Endothelial cell of umbilical vein (primary cell): ENCODE data around the gene NSDHL. TPM values are rescaled to one million over a fixed set of nuclear protein-coding genes. Genes with fewer than 3 reads are reported as not detected.

Experiments
- BruUV-seq: library from RNA; stranded (reverse); fragments of 400-500 nt; replicated peaks from 2 replicates; lab custom pipeline; 2021; lab: Mats Ljungman, UMichigan
- CTCF ChIA-PET: fragments of 300-600, 350-600 bp; sonication (Branson Sonifier 250); formaldehyde crosslinking; loops from one replicate; lab custom pipeline; 2021; ENCODE audit warnings: antibody characterized with exemption, inconsistent platforms; lab: Charles Lee
- POLR2A ChIA-PET: fragments of 300-600, 350-600 bp; sonication (Branson Sonifier 250); formaldehyde crosslinking; loops from one replicate; lab custom pipeline; 2021; ENCODE audit warnings: antibody characterized with exemption, inconsistent platforms; lab: Charles Lee
- DNase-seq: peaks from one replicate; pipeline ENCODE4 v3.0.0-alpha.2; 2011; ENCODE audit warnings: low read depth, low spot score
- FAIRE-seq: peaks from 2 replicates; lab custom pipeline; 2011; peaks lifted over from hg19 to GRCh38; lab: Jason Lieb, UNC
- H2AFZ ChIP-seq: 2 replicates; pipeline ENCODE4 v1.6.0; 2012; ENCODE audit warnings: low read depth, low read length, control low read depth, inconsistent platforms
- H3K27ac ChIP-seq: 2 replicates; pipeline ENCODE4 v1.5.1; 2011; ENCODE audit warnings: low read depth, mild to moderate bottlenecking, control low read depth, low read length, moderate library complexity; ENCODE audit not compliant: insufficient read depth
- H3K27me3 ChIP-seq, 2 experiments: 2 replicates each; pipeline versions ENCODE4 v1.6.0 to v1.6.1; 2011; ENCODE audit warnings: low read length in 2 of 2, mixed read lengths in 1 of 2; ENCODE audit not compliant: control insufficient read depth in 2 of 2, insufficient read depth in 2 of 2
- H3K36me3 ChIP-seq, 2 experiments: 2 replicates in 1 of 2; 3 replicates in 1 of 2; pipeline ENCODE4 v1.5.1; 2011; ENCODE audit warnings: low read length in 2 of 2, mild to moderate bottlenecking in 1 of 2, moderate library complexity in 1 of 2; ENCODE audit not compliant: control insufficient read depth in 2 of 2, insufficient read depth in 2 of 2; ENCODE audit errors: extremely low read depth in 1 of 2
- H3K4me1 ChIP-seq: 3 replicates; pipeline ENCODE4 v1.5.1; 2011; ENCODE audit warnings: mild to moderate bottlenecking, low read length; ENCODE audit not compliant: control insufficient read depth, insufficient read depth; ENCODE audit errors: extremely low read depth
- H3K4me2 ChIP-seq: 2 replicates; pipeline ENCODE4 v1.6.1; 2011; ENCODE audit warnings: low read length, control low read depth, mixed read lengths; ENCODE audit not compliant: insufficient read depth
- H3K4me3 ChIP-seq, 3 experiments: fragments of 200-600 bp in 1 of 3; sonication (generic), shearing (Covaris generic) in 1 of 3; replicated peaks in 1 of 3; 2 replicates each; pipeline ENCODE4 v1.5.1; 2011 to 2016; ENCODE audit warnings: control low read depth in 3 of 3, low read length in 3 of 3, mild to moderate bottlenecking in 2 of 3, inconsistent platforms in 1 of 3, low read depth in 1 of 3, moderate library complexity in 1 of 3; ENCODE audit not compliant: insufficient read depth in 1 of 3
- H3K79me2 ChIP-seq: 2 replicates; pipeline ENCODE4 v1.6.0; 2012; ENCODE audit warnings: low read length, inconsistent platforms; ENCODE audit not compliant: control insufficient read depth, insufficient read depth
- H3K9ac ChIP-seq: replicated peaks from 2 replicates; pipeline ENCODE3; 2011; ENCODE audit warnings: low read length, control low read depth; ENCODE audit not compliant: insufficient read depth; ENCODE audit errors: extremely low read depth
- H3K9me1 ChIP-seq: replicated peaks from 3 replicates; pipeline ENCODE4 v1.6.0; 2011; ENCODE audit warnings: mild to moderate bottlenecking, low read length; ENCODE audit not compliant: control insufficient read depth, insufficient read depth; ENCODE audit errors: extremely low read depth
- H3K9me3 ChIP-seq: replicated peaks from 2 replicates; pipeline ENCODE4 v1.5.1; 2012; ENCODE audit warnings: low read length, inconsistent platforms; ENCODE audit not compliant: control insufficient read depth, insufficient read depth
- H4K20me1 ChIP-seq: replicated peaks from 2 replicates; pipeline ENCODE3; 2011; ENCODE audit warnings: mild to moderate bottlenecking, low read length; ENCODE audit not compliant: control insufficient read depth, insufficient read depth; ENCODE audit errors: extremely low read depth
- EZH2 ChIP-seq: IDR thresholded peaks from 2 replicates; pipeline ENCODE4 v1.6.1; 2012; ENCODE audit warnings: borderline replicate concordance, low read depth, mild to moderate bottlenecking, moderate library complexity, low read length, inconsistent platforms; ENCODE audit not compliant: severe bottlenecking
- FOS ChIP-seq: IDR thresholded peaks from 2 replicates; pipeline ENCODE4 v1.6.1; 2011; ENCODE audit warnings: mild to moderate bottlenecking, low read length, moderate library complexity, borderline replicate concordance; ENCODE audit not compliant: insufficient read depth
- GATA2 ChIP-seq: IDR thresholded peaks from 2 replicates; pipeline ENCODE4 v1.7.0; 2011; ENCODE audit warnings: low read depth, mild to moderate bottlenecking, moderate library complexity, mixed read lengths, low read length; ENCODE audit not compliant: insufficient read length, insufficient read depth
- JUN ChIP-seq: IDR thresholded peaks from 2 replicates; pipeline ENCODE4 v1.6.1; 2011; ENCODE audit warnings: borderline replicate concordance, low read depth; ENCODE audit not compliant: insufficient read length, insufficient read depth
- MYC ChIP-seq: IDR thresholded peaks from one replicate; pipeline ENCODE4 v1.6.1; 2011; ENCODE audit warnings: mild to moderate bottlenecking, low read depth, low read length
- POLR2A ChIP-seq: IDR thresholded peaks from 2 replicates; pipeline ENCODE4 v1.6.1; 2012; ENCODE audit warnings: low read depth, mild to moderate bottlenecking, control low read depth, low read length
- POLR2AphosphoS5 ChIP-seq: IDR thresholded peaks from 2 replicates; pipeline ENCODE4 v1.6.1; 2012; ENCODE audit warnings: low read depth, mild to moderate bottlenecking, control low read depth, low read length, moderate library complexity; ENCODE audit not compliant: insufficient read depth
- dilution Hi-C: fragments of 300-500 bp; cut with MboI; formaldehyde crosslinking; loops from one replicate; pipeline ENCODE4 v1.15.0; 2019; ENCODE audit warnings: low sequenced_read_pairs; ENCODE audit not compliant: extremely low pct_ligation_motif_present
- intact Hi-C: fragments of 100-400 bp; cut with micrococcal nuclease; formaldehyde crosslinking; loops from one replicate; pipeline ENCODE4 v1.10.0; 2022
- polyA plus RNA-seq, 4 experiments: library from polyadenylated mRNA; depleted of rRNA in 3 of 4; stranded (reverse) in 3 of 4; unstranded in 1 of 4; fragments of >200 nt; gene quantifications; 2 replicates each; pipeline versions ENCODE4 v1.2.1 to v1.2.3, GENCODE V29; 2011 to 2012; ENCODE audit warnings: missing spikeins in 1 of 4
- total RNA-seq: library from RNA; stranded (reverse); gene quantifications from 2 replicates; pipeline ENCODE4 v1.2.3, GENCODE V29; 2021
- TF ChIP-seq, protein P1 (sequence below): IDR thresholded peaks from 2 replicates; pipeline ENCODE4 v1.6.1; 2011; ENCODE audit not compliant: insufficient read depth, insufficient read length
- TF ChIP-seq, protein P2 (sequence below), 2 donors: IDR thresholded peaks; 1 replicate in 1 of 2; 2 replicates in 1 of 2; pipeline ENCODE4 v1.5.1; 2011; ENCODE audit warnings: low read length in 2 of 2, mild to moderate bottlenecking in 2 of 2, moderate library complexity in 2 of 2, control low read depth in 1 of 2, inconsistent platforms in 1 of 2, low read depth in 1 of 2; ENCODE audit not compliant: insufficient read depth in 1 of 2; ENCODE audit errors: extremely low read depth in 1 of 2

The NSDHL gene
- total and polyA plus RNA-seq, 2 donors (not counting 3 experiments of a cell fraction or from before 2014, with no cell fraction given), result 40.0 to 43.7 TPM

DNA sequence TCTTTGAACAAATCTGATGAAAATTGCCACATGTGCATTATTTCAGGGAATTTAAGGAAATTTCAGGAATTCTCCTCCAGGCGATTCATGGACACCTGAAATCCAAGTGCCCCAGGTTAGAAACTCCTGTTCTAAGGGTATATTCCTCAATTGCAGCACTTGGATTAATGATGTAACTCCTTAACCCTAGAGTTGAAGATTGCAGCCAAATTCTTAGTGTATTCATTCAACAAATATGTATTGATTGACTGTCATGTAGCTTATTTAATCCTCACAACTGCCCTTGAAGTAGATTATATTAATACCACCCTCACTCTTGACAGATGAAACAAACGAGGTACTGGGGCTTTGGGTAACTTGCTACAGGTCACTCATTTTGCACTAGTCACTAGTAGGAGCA, 11.6 kb upstream of the NSDHL start:
- Histone ChIP-seq H3K27ac (no peak overlapping the region), H3K4me3 (no peak overlapping the region), H3K9me3 (no peaks in the 10 kb centered on the region), H3K9me1 (no peaks in the 10 kb centered on the region), H2AFZ (no peak overlapping the region), H3K36me3 (no peaks in the 10 kb centered on the region), H3K27me3 (peaks cover 1 to 3% of the 10 kb centered on the region in 2 experiments), H3K79me2 (no peaks in the 10 kb centered on the region), H3K9ac (no peak overlapping the region), H4K20me1 (no peaks in the 10 kb centered on the region), H3K4me2 (no peak overlapping the region), H3K4me1 (no peaks in the 10 kb centered on the region)
- ChIA-PET POLR2A (no interaction called here), CTCF (interaction anchor here (1.2 to 4.4 kb wide), 4 partner anchors 176 to 1069 kb away, joined by 3 to 19 read pairs (median 5); no protein-coding TSS in a partner anchor)
- FAIRE-seq, result no peak
- intact Hi-C loops (loop anchor here (5.0 kb wide), 1 partner anchor 1667 kb away; no protein-coding TSS in a partner anchor), dilution Hi-C loops (no loop called here)
- no TSS peak for BruUV-seq
- TF ChIP-seq EZH2 (no peak), FOS (no peak), GATA2 (no peak), POLR2AphosphoS5 (no peak), MYC (no peak), POLR2A (no peak), JUN (no peak)
- TF ChIP-seq, protein P1, sequence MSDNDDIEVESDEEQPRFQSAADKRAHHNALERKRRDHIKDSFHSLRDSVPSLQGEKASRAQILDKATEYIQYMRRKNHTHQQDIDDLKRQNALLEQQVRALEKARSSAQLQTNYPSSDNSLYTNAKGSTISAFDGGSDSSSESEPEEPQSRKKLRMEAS, result no peak
- TF ChIP-seq, protein P2, sequence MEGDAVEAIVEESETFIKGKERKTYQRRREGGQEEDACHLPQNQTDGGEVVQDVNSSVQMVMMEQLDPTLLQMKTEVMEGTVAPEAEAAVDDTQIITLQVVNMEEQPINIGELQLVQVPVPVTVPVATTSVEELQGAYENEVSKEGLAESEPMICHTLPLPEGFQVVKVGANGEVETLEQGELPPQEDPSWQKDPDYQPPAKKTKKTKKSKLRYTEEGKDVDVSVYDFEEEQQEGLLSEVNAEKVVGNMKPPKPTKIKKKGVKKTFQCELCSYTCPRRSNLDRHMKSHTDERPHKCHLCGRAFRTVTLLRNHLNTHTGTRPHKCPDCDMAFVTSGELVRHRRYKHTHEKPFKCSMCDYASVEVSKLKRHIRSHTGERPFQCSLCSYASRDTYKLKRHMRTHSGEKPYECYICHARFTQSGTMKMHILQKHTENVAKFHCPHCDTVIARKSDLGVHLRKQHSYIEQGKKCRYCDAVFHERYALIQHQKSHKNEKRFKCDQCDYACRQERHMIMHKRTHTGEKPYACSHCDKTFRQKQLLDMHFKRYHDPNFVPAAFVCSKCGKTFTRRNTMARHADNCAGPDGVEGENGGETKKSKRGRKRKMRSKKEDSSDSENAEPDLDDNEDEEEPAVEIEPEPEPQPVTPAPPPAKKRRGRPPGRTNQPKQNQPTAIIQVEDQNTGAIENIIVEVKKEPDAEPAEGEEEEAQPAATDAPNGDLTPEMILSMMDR (IDR thresholded peaks at IDR 0.05; ENCODE audit: extremely low read depth in 1 of 2, insufficient read depth in 1 of 2, low read depth in 1 of 2, low read length in 2 of 2), result no peak
- no peak for DNase-seq
